CD14-positive monocyte (primary cell): ENCODE data around the gene TEDC1. TPM values are rescaled to one million over a fixed set of nuclear protein-coding genes. Genes with fewer than 3 reads are reported as not detected.

Source experiments
- DNase-seq, 3 donors: peaks; one replicate each; pipeline ENCODE4 v3.0.0-alpha.2; 2011 to 2022
- H2AFZ ChIP-seq: 2 replicates; pipeline ENCODE4 v1.6.0; 2012; ENCODE audit warnings: mild to moderate bottlenecking, low read depth, low read length, inconsistent platforms; ENCODE audit not compliant: insufficient read depth, poor library complexity, severe bottlenecking
- H3K27ac ChIP-seq, 2 donors: 1 replicate in 1 of 2; 2 replicates in 1 of 2; pipeline ENCODE4 v1.5.1; 2012 to 2013; ENCODE audit warnings: low read length in 2 of 2, control low read depth in 1 of 2, inconsistent platforms in 1 of 2, low read depth in 1 of 2, mild to moderate bottlenecking in 1 of 2
- H3K27me3 ChIP-seq, 2 donors: one replicate each; pipeline versions ENCODE4 v1.6.0 to v1.6.1; 2011 to 2013; ENCODE audit warnings: low read length in 2 of 2; ENCODE audit not compliant: control insufficient read depth in 2 of 2, insufficient read depth in 2 of 2
- H3K36me3 ChIP-seq, 2 donors: replicated peaks in 1 of 2; 1 replicate in 1 of 2; 2 replicates in 1 of 2; pipeline versions ENCODE4 v1.5.1 to v1.6.1; 2012 to 2013; ENCODE audit warnings: low read length in 2 of 2, control low read depth in 1 of 2, inconsistent platforms in 1 of 2, mild to moderate bottlenecking in 1 of 2; ENCODE audit not compliant: insufficient read depth in 2 of 2, control insufficient read depth in 1 of 2
- H3K4me1 ChIP-seq, 2 donors: 1 replicate in 1 of 2; 2 replicates in 1 of 2; pipeline versions ENCODE4 v1.5.1 to v1.6.1; 2012 to 2013; ENCODE audit warnings: low read length in 2 of 2, control low read depth in 1 of 2, inconsistent platforms in 1 of 2, mild to moderate bottlenecking in 1 of 2, moderate library complexity in 1 of 2; ENCODE audit not compliant: insufficient read depth in 2 of 2, control insufficient read depth in 1 of 2
- H3K4me2 ChIP-seq: replicated peaks from 2 replicates; pipeline ENCODE3; 2012; ENCODE audit warnings: low read length, moderate library complexity, mild to moderate bottlenecking; ENCODE audit not compliant: poor library complexity, severe bottlenecking; ENCODE audit errors: extremely low read depth
- H3K4me3 ChIP-seq, 3 experiments: fragments of 200-600 bp in 1 of 3; sonication (generic) in 1 of 3; replicated peaks in 1 of 3; 1 replicate in 2 of 3; 2 replicates in 1 of 3; pipeline ENCODE4 v1.5.1; 2011 to 2013; ENCODE audit warnings: low read length in 3 of 3, mild to moderate bottlenecking in 3 of 3, control low read depth in 2 of 3, low read depth in 2 of 3, inconsistent platforms in 1 of 3, moderate library complexity in 1 of 3
- H3K79me2 ChIP-seq: 2 replicates; pipeline ENCODE4 v1.6.0; 2012; ENCODE audit warnings: mild to moderate bottlenecking, control low read depth, inconsistent platforms, low read length, moderate library complexity; ENCODE audit not compliant: insufficient read depth
- H3K9ac ChIP-seq: 2 replicates; pipeline ENCODE4 v1.6.0; 2017; ENCODE audit warnings: low read length, mild to moderate bottlenecking; ENCODE audit not compliant: insufficient read depth, poor library complexity, severe bottlenecking
- H3K9me3 ChIP-seq, 2 donors: replicated peaks in 1 of 2; 1 replicate in 1 of 2; 2 replicates in 1 of 2; pipeline versions ENCODE4 v1.5.1 to v1.6.1; 2012 to 2013; ENCODE audit warnings: low read length in 2 of 2, control low read depth in 1 of 2; ENCODE audit not compliant: control insufficient read depth in 1 of 2, insufficient read depth in 1 of 2
- H4K20me1 ChIP-seq: 2 replicates; pipeline ENCODE4 v1.6.0; 2012; ENCODE audit warnings: mild to moderate bottlenecking, low read length, control low read depth, moderate library complexity; ENCODE audit not compliant: insufficient read depth
- H3K27ac Mint-ChIP-seq, 7 donors: one replicate each; pipeline ENCODE4 v1.8.0; 2020; ENCODE audit warnings: mild to moderate bottlenecking in 7 of 7, mixed read lengths in 7 of 7, moderate library complexity in 6 of 7, inconsistent platforms in 2 of 7
- H3K27me3 Mint-ChIP-seq, 3 donors: one replicate each; pipeline ENCODE4 v1.8.0; 2021 to 2022; ENCODE audit warnings: low read depth in 3 of 3, mild to moderate bottlenecking in 3 of 3, mixed read lengths in 3 of 3, moderate library complexity in 3 of 3, inconsistent platforms in 1 of 3
- H3K36me3 Mint-ChIP-seq, 2 donors: one replicate each; pipeline ENCODE4 v1.8.0; 2020; ENCODE audit warnings: mixed read lengths in 2 of 2, inconsistent platforms in 1 of 2, mild to moderate bottlenecking in 1 of 2
- H3K4me1 Mint-ChIP-seq: one replicate; pipeline ENCODE4 v1.8.0; 2020; ENCODE audit warnings: mild to moderate bottlenecking, mixed read lengths
- H3K4me3 Mint-ChIP-seq, 2 donors: one replicate each; pipeline ENCODE4 v1.8.0; 2020; ENCODE audit warnings: mild to moderate bottlenecking in 2 of 2, mixed read lengths in 2 of 2, moderate library complexity in 1 of 2
- H3K9me3 Mint-ChIP-seq, 7 donors: one replicate each; pipeline ENCODE4 v1.8.0; 2020 to 2022; ENCODE audit warnings: mixed read lengths in 7 of 7, mild to moderate bottlenecking in 6 of 7, moderate library complexity in 6 of 7, inconsistent platforms in 2 of 7
- WGBS: methylation state at CpG from one replicate; pipeline ENCODE4 v1.1.5; 2013; ENCODE audit warnings: missing lambda C conversion rate; ENCODE audit not compliant: insufficient coverage; 5-methylcytosine and 5-hydroxymethylcytosine counted together
- intact Hi-C, 2 donors: fragments of 100-400 bp; cut with micrococcal nuclease; formaldehyde crosslinking; loops; one replicate each; pipeline versions ENCODE4 v1.15.0 to v1.15.1; 2023
- polyA plus RNA-seq, 3 donors: library from polyadenylated mRNA; depleted of rRNA in 1 of 3; unstranded in 2 of 3; stranded (reverse) in 1 of 3; fragments of 300-500 nt in 2 of 3; fragments of >200 nt in 1 of 3; fragmentation: Illumina TruSeq in 2 of 3; gene quantifications; 1 replicate in 2 of 3; 2 replicates in 1 of 3; pipeline ENCODE4 v1.2.3, GENCODE V29; 2012 to 2021
- TF ChIP-seq, protein P1 (sequence below): fragments of 200-600 bp; IDR thresholded peaks from one replicate; pipeline ENCODE4 v1.8.0; 2022; ENCODE audit warnings: antibody characterized with exemption, mild to moderate bottlenecking

Gene TEDC1
- polyA plus RNA-seq, 3 donors: 7.8 to 23.4 (median 9.0) TPM

DNA sequence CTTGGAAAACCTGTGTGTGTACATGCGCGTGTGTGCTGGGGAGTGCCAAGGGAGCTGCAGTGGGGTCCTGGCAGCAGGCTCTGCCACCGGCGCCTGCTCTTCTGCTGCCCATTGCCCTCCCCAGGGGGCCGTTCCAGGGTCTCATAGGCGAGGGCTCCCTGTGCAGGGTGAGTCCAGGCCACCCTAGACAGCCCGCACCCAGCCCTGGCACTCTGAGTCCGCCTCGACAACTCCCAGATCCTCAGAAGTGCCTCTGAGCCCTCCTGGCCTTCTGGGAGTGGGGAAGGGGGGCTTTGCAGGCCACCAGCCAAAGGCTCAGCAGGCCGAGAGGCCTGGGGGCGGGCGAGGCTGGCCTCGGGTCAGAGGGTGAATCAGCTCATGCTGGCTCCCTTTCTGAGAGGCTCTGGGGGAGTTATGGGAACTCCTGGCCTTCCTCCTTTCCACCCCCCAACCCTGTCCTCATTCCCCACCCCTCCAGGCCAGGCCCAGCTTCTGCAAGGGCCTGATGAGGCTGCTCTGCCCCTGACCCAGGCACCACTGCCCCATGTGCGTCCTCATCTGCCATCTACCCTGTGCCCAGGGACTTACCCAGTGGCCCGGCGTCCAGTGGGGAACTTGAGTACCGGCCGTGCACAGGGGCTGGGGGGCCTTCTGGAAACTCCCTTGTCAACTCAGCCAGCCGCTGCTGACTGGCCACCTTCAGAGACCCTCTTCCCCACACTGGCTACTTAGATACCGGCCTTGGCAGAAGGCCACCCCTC, 2.1 kb upstream of the TEDC1 start:
- H3K36me3 Mint-ChIP-seq: peaks cover 10 to 15% of the 10 kb centered on the region in 2 donors
- H3K9ac ChIP-seq: peak overlapping the region; percentile 95
- peaks cover 45% of the 10 kb centered on the region for H3K4me1 Mint-ChIP-seq
- H3K27me3 ChIP-seq: peaks cover 2 to 30% of the 10 kb centered on the region in 2 donors
- DNase-seq: peak in 2 of 3 donors; percentile 26 to 34
- H4K20me1 ChIP-seq: peaks cover 31% of the 10 kb centered on the region
- H3K27ac ChIP-seq: peak overlapping the region; percentile 75 to 91
- H3K27ac Mint-ChIP-seq: peak overlapping the region; percentile 84 to 96 (median 92)
- peaks cover 5% of the 10 kb centered on the region for H3K79me2 ChIP-seq
- peak overlapping the region; percentile 58 to 89 (median 61) for H3K4me3 ChIP-seq
- WGBS: 85% methylated on average over 11 of the region's 20 CpGs
- H3K9me3 ChIP-seq: no peaks in the 10 kb centered on the region
- TF ChIP-seq, protein P1, sequence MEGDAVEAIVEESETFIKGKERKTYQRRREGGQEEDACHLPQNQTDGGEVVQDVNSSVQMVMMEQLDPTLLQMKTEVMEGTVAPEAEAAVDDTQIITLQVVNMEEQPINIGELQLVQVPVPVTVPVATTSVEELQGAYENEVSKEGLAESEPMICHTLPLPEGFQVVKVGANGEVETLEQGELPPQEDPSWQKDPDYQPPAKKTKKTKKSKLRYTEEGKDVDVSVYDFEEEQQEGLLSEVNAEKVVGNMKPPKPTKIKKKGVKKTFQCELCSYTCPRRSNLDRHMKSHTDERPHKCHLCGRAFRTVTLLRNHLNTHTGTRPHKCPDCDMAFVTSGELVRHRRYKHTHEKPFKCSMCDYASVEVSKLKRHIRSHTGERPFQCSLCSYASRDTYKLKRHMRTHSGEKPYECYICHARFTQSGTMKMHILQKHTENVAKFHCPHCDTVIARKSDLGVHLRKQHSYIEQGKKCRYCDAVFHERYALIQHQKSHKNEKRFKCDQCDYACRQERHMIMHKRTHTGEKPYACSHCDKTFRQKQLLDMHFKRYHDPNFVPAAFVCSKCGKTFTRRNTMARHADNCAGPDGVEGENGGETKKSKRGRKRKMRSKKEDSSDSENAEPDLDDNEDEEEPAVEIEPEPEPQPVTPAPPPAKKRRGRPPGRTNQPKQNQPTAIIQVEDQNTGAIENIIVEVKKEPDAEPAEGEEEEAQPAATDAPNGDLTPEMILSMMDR: no peak
- peaks cover 27 to 38% (median 31%) of the 10 kb centered on the region in 3 donors for H3K27me3 Mint-ChIP-seq
- intact Hi-C loops: loop anchor here (1.0 to 10.0 kb wide), 3 partner anchors 8 to 424 kb away; partner anchors contain the start of genes CRIP2 (in 1 of the 2) and GPR132 (in 1 of the 2)
- H2AFZ ChIP-seq: no peak overlapping the region
- peak overlapping the region; percentile 82 for H3K4me2 ChIP-seq
- peaks cover 58 to 73% of the 10 kb centered on the region in 2 donors for H3K4me1 ChIP-seq
- H3K9me3 Mint-ChIP-seq: peaks cover 0 to 5% (median 3%) of the 10 kb centered on the region in 7 donors
- peak overlapping the region; percentile 80 to 90 for H3K4me3 Mint-ChIP-seq
- peaks cover 0 to 3% of the 10 kb centered on the region in 2 donors for H3K36me3 ChIP-seq

- peak overlapping the region; percentile 82 for H3K4me2 ChIP-seq
- peaks cover 52 to 65% of the 10 kb centered on the region in 2 donors for H3K4me1 ChIP-seq
- H3K4me3 Mint-ChIP-seq: peak overlapping the region; percentile 80 to 90
- intact Hi-C loops: loop anchor here (1.0 to 10.0 kb wide), 9 partner anchors 8 to 737 kb away; partner anchors contain the start of genes CRIP2 (in 1 of the 2), GPR132 (in 1 of the 2), SIVA1 (in 1 of the 2) and TEX22 (in 1 of the 2)
- H2AFZ ChIP-seq: peak overlapping the region; percentile 59
- peaks cover 0 to 3% (median 1%) of the 10 kb centered on the region in 7 donors for H3K9me3 Mint-ChIP-seq
- peaks cover 39% of the 10 kb centered on the region for H3K4me1 Mint-ChIP-seq
- peaks cover 2 to 23% of the 10 kb centered on the region in 2 donors for H3K27me3 ChIP-seq
- H4K20me1 ChIP-seq: peaks cover 31% of the 10 kb centered on the region
- H3K4me3 ChIP-seq: peak overlapping the region; percentile 58 to 89 (median 61)
- H3K36me3 Mint-ChIP-seq: peaks cover 5 to 21% of the 10 kb centered on the region in 2 donors
- H3K27ac Mint-ChIP-seq: peak overlapping the region; percentile 84 to 96 (median 92)
- WGBS: 4% methylated on average over 30 of the region's 44 CpGs
- peak overlapping the region; percentile 75 to 91 for H3K27ac ChIP-seq
- peaks cover 0 to 5% of the 10 kb centered on the region in 2 donors for H3K36me3 ChIP-seq
- no peaks in the 10 kb centered on the region for H3K9me3 ChIP-seq
- TF ChIP-seq, protein P1: peak; percentile 36
- peak; percentile 76 to 83 (median 83) for DNase-seq
- H3K79me2 ChIP-seq: peaks cover 5% of the 10 kb centered on the region
- peak overlapping the region; percentile 95 for H3K9ac ChIP-seq
- H3K27me3 Mint-ChIP-seq: peaks cover 22 to 31% (median 26%) of the 10 kb centered on the region in 3 donors
Measured at GRCh38 chr14:105489542-105490266, 1.3 kb upstream of the TEDC1 start.
